Amniotic epithelial cell (primary cell): Measurements from ENCODE around the gene DCAF17.

ENCODE experiments used
- DNase-seq: peaks from one replicate; pipeline ENCODE4 v3.0.0-alpha.2; 2010; ENCODE audit warnings: low read depth

DCAF17 gene

GRCh38 chr2:171434013-171434989 lies at the start of gene DCAF17:
Gene DCAF17, plus strand, starts transcription at chr2:171434226. Its CDS starts 352 bp downstream, at chr2:171434578.
- DNase-seq: peak; percentile 93

DNA sequence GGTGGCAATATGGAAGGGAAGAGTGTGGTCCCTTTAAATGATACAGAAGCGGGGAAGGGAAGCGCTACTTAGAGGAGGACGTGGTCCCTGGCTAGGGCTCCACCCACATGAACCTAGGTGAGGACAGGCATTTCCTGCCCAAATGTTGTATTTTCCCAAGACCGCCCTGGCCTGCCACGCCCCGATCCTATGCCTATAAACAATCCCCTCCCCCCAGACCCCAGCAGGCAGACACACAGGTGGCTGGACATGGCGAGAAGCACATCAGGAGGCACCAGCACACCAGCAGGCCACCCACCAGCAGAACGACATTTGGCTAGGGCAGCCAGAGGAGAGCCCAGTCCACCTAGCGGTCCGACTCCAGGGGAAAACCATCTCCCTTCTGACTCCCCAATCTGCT lies 47.4 kb upstream of the DCAF17 start:
- no peak for DNase-seq

GRCh38 chr2:171387052-171387451 lies 47.0 kb upstream of the DCAF17 start:
- DNase-seq: no peak

- DNase-seq: no peak
These were observed 44.7 kb upstream of the DCAF17 start for GRCh38 chr2:171389325-171389724.

DNA sequence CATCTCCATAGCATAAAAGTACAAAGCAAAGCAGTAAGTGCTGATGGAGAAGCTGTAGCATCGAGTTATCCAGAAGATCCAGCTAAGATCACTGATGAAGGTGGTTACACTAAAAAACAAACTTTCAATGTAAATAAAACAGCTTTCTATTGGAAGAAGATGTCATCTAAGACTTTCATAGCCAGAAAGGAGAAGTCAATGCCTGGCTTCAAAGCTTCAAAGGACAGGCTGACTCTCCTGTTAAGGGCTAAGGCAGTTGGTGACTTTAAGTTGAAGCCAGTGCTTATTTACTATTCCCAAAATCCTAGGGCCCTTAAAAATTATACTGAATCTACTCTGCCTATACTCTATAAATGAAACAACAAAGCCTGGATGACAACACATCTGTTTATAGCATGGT lies 44.2 kb upstream of the DCAF17 start:
- no peak for DNase-seq

GRCh38 chr2:171390941-171391516 lies 43.0 kb upstream of the DCAF17 start:
- peak; percentile 35 for DNase-seq

- DNase-seq: no peak
These were observed 42.5 kb upstream of the DCAF17 start for GRCh38 chr2:171391532-171391931.

- no peak for DNase-seq
These were observed 40.5 kb upstream of the DCAF17 start for GRCh38 chr2:171393487-171393886.

- peak; percentile 22 for DNase-seq
These were observed 39.8 kb upstream of the DCAF17 start for GRCh38 chr2:171394164-171394740.

DNA sequence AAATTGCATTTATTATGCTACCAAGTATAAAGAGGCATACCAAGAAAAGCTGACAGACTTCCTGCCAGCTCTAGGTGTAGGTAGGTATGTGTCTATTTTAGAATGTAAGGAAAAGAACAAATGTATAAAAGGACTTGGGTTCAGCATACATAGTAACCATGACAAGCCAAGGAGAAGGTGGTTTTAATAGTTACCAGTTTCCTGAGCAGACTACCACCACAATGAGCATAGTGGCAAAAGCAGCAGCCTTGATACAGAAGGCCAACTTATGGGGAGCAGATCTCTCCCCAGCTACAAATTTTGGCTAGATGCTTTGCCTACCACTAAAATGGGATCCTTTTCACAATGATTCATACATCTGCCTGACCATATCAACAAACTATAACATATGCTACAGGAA lies 34.7 kb upstream of the DCAF17 start:
- no peak for DNase-seq

GRCh38 chr2:171400395-171400794 lies 33.6 kb upstream of the DCAF17 start:
- no peak for DNase-seq

DNA sequence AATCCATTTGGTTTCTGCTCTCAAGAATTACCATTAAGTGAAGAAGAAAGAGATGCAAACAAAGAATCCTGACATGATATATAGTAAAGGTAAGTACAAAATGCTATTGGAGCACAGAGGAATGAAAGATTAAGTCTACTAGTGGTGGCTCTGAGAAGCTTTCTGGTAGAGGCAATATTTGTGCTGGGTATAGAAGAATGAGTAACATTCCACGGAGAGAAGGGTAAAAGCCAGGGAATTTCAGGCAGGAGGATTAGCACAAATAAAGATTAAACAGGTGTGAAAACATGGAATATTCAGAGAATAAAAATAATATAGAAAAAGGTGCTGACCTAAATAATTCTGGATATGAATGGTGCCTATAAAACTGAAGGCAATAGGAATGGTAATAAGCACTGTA lies 32.1 kb upstream of the DCAF17 start:
- DNase-seq: no peak

- DNase-seq: peak; percentile 13
These were observed 31.0 kb upstream of the DCAF17 start for GRCh38 chr2:171402906-171403580.

GRCh38 chr2:171404261-171404660 lies 29.8 kb upstream of the DCAF17 start:
- DNase-seq: peak; percentile 57

GRCh38 chr2:171404719-171405118 lies 29.3 kb upstream of the DCAF17 start:
- no peak for DNase-seq

DNA sequence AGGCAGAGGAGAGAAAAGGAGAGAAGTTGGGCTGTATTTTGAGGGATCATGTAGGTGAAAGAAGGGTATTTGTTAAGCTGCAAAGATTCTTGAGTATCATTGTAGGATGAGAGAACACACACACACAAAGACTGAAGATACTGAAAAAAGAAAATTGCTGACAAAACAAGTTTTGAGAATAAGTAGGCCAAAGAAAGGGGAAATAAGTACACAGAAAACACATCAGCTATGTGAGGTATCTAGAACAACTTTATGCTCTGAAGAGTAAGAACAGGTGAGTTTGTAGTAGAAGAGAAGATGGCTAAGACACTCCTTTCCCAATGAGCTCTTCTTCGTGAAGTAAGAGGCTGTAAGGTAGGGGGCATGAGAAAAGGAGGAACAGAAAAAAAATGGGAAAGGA lies 28.5 kb upstream of the DCAF17 start:
- no peak for DNase-seq

- DNase-seq: no peak
These were observed 28.0 kb upstream of the DCAF17 start for GRCh38 chr2:171406044-171406443.

DNA sequence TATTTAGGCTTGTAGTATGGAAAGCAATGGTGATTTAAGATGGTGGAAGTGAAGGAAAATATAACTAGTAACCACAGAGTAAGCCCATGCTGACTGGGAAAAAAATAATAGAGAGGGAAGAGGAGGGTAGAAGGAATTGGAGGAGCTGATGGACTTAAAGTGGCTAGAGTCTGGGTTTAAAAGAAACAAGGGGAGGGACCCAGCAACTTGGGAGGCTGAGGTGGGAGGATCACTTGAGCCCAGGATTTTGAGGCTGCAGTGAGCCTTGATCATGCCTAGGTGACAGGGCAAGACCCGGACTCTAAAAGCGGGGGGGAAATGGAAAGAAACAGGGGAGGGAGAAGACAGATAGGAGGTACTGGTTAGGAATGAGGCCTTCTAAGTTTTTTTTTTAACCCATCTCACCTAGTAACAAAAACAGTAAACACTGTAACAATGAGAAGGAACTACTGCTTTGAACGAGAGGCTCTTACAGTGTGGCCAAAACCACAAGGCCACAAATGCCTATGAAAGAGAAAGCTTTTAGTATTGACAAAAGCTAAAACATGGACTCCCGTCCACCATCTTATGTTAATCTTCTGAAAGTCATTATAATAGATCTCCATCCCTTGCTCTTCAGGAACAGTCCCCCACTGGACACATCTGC lies 26.9 kb upstream of the DCAF17 start:
- DNase-seq: no peak

- DNase-seq: no peak
These were observed 26.4 kb upstream of the DCAF17 start for GRCh38 chr2:171407676-171408044.

DNA sequence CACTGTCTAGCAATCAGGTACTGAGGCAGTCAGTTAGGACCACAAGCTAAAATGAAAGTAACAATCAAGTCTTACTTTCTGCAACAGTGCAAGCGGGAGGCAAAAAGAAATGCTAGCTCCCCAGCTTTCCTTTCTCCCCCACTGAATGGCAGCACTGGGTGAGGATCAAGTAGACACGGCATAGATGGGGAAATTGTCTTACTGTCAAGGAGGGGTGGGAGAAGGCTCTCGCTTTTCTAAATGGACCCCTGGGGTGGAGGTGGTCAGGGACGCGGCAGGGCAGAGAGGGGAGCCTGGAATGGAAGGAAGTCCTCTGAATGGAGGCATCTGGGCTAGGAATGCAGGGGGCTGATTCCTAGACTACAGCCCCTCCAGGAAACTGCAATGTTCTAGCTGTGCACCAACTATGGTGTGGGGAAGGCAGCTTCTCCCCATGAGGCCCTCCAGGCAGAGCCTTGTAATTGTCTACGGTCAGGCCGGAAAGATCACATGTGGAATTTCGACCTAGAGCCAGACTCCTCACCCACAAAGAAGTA lies 24.5 kb upstream of the DCAF17 start:
- peak; percentile 7 for DNase-seq

DNA sequence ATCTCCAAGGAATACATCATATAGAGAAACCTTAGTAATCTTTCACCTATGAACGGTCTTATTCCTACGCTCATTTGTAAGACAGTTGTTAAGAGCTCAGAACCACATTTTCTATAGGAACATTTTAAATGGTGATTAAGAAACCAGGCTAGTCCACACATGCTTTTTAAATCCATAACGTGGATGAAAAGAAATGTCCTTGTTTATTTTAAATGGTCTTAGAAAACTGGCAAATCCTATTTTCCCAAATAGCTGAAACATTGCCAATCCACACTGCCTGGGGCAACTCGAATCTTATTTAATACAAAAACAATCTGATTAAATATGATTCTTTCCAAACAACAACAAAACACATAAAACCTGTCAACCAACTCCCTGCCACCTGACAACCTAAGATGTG lies 23.9 kb upstream of the DCAF17 start:
- DNase-seq: peak; percentile 37

GRCh38 chr2:171410624-171411023 lies 23.4 kb upstream of the DCAF17 start:
- DNase-seq: peak; percentile 78
